ENCODE data around the gene SLC12A1. TPM values are rescaled to one million over a fixed set of nuclear protein-coding genes. Genes with fewer than 3 reads are reported as not detected.

SLC12A1 gene
- total RNA-seq, 1 donor from 2014 or later, result not detected

- peaks cover 25% of the 10 kb centered on the region for H3K4me1 Mint-ChIP-seq
- H3K9me3 Mint-ChIP-seq, result no peaks in the 10 kb centered on the region
- peaks cover 28% of the 10 kb centered on the region for H3K4me1 ChIP-seq
- no peak overlapping the region for H3K4me3 ChIP-seq
- H3K36me3 Mint-ChIP-seq, result no peaks in the 10 kb centered on the region
- H3K27ac Mint-ChIP-seq, result no peak overlapping the region
- peaks cover 24% of the 10 kb centered on the region for H3F3A ChIP-seq (ENCODE audit: low read depth)
- no peaks in the 10 kb centered on the region for H3K79me2 ChIP-seq (ENCODE audit: low read depth)
- no peak overlapping the region for H3K27ac ChIP-seq
- no peak overlapping the region for H3K4me3 Mint-ChIP-seq
- H3K27me3 Mint-ChIP-seq (ENCODE audit: insufficient read depth, low read depth), result no peaks in the 10 kb centered on the region
- no peaks in the 10 kb centered on the region for H3K9me3 ChIP-seq (ENCODE audit: low read depth)
- H2AFZ ChIP-seq (replicated peaks), result no peak overlapping the region
- no peak overlapping the region for H3K4me2 ChIP-seq
- no peak for TF ChIP-seq EZH2 (IDR thresholded peaks at IDR 0.05)
- no peak for TF ChIP-seq EZH2phosphoT487 (IDR thresholded peaks at IDR 0.05)
- TF ChIP-seq CTCF (IDR thresholded peaks at IDR 0.05), result no peak
- H4K20me1 ChIP-seq (ENCODE audit: low read depth), result no peaks in the 10 kb centered on the region
- H3K36me3 ChIP-seq, result no peaks in the 10 kb centered on the region
- no peaks in the 10 kb centered on the region for H3K27me3 ChIP-seq
- DNase-seq (ENCODE audit: low spot score), result no peak
- H3K9ac ChIP-seq, result no peak overlapping the region
Measured at GRCh38 chr15:48265135-48265534, 59.0 kb downstream of the SLC12A1 start.

- Mint-ChIP-seq H3K36me3 (no peaks in the 10 kb centered on the region), H3K9me3 (no peaks in the 10 kb centered on the region), H3K27ac (no peak overlapping the region), H3K27me3 (ENCODE audit: insufficient read depth, low read depth) (no peaks in the 10 kb centered on the region), H3K4me3 (no peak overlapping the region), H3K4me1 (peaks cover 25% of the 10 kb centered on the region)
- Histone ChIP-seq H3K79me2 (ENCODE audit: low read depth) (no peaks in the 10 kb centered on the region), H3K4me1 (peaks cover 28% of the 10 kb centered on the region), H3K27me3 (no peaks in the 10 kb centered on the region), H3K4me2 (peak overlapping the region; percentile 62), H3K9me3 (ENCODE audit: low read depth) (no peaks in the 10 kb centered on the region), H2AFZ (replicated peaks) (no peak overlapping the region), H3K27ac (no peak overlapping the region), H3F3A (ENCODE audit: low read depth) (peaks cover 24% of the 10 kb centered on the region), H4K20me1 (ENCODE audit: low read depth) (no peaks in the 10 kb centered on the region), H3K36me3 (no peaks in the 10 kb centered on the region), H3K4me3 (no peak overlapping the region), H3K9ac (no peak overlapping the region)
- TF ChIP-seq EZH2phosphoT487 (IDR thresholded peaks at IDR 0.05) (no peak), EZH2 (IDR thresholded peaks at IDR 0.05) (no peak), CTCF (IDR thresholded peaks at IDR 0.05) (no peak)
- DNase-seq (ENCODE audit: low spot score), result peak; percentile 11
Measured at GRCh38 chr15:48266024-48266689, 60.1 kb downstream of the SLC12A1 start.

- Histone ChIP-seq H3F3A (ENCODE audit: low read depth) (peaks cover 24% of the 10 kb centered on the region), H3K4me1 (peaks cover 28% of the 10 kb centered on the region), H3K79me2 (ENCODE audit: low read depth) (no peaks in the 10 kb centered on the region), H3K9ac (no peak overlapping the region), H3K27ac (no peak overlapping the region), H2AFZ (replicated peaks) (no peak overlapping the region), H3K4me3 (no peak overlapping the region), H3K4me2 (peak overlapping the region; percentile 62), H3K27me3 (no peaks in the 10 kb centered on the region), H3K9me3 (ENCODE audit: low read depth) (no peaks in the 10 kb centered on the region), H4K20me1 (ENCODE audit: low read depth) (no peaks in the 10 kb centered on the region), H3K36me3 (no peaks in the 10 kb centered on the region)
- no peak for DNase-seq (ENCODE audit: low spot score)
- TF ChIP-seq EZH2 (IDR thresholded peaks at IDR 0.05) (no peak), EZH2phosphoT487 (IDR thresholded peaks at IDR 0.05) (no peak), CTCF (IDR thresholded peaks at IDR 0.05) (no peak)
- Mint-ChIP-seq H3K36me3 (no peaks in the 10 kb centered on the region), H3K27ac (no peak overlapping the region), H3K4me3 (no peak overlapping the region), H3K4me1 (peaks cover 25% of the 10 kb centered on the region), H3K9me3 (no peaks in the 10 kb centered on the region), H3K27me3 (ENCODE audit: insufficient read depth, low read depth) (no peaks in the 10 kb centered on the region)
Measured at GRCh38 chr15:48267766-48268165, 61.7 kb downstream of the SLC12A1 start.
